GM23338 (cell line): ENCODE data around the gene MYBL2. TPM values are rescaled to one million over a fixed set of nuclear protein-coding genes. Genes with fewer than 3 reads are reported as not detected.

ENCODE experiments used
- ATAC-seq: fragments of 200-7000 bp; cut with Tn5 transposase; 3 replicates; pipeline ENCODE4 v1.9.1; 2020
- DNase-seq: peaks from one replicate; pipeline ENCODE4 v3.0.0-alpha.2; 2015; ENCODE audit warnings: low spot score
- H2AFZ ChIP-seq: fragments of 200-600 bp; sonication (generic); 2 replicates; pipeline ENCODE4 v1.8.0; 2016; ENCODE audit warnings: antibody characterized with exemption, mild to moderate bottlenecking, moderate library complexity
- H3F3A ChIP-seq: fragments of 200-600 bp; sonication (generic); replicated peaks from 2 replicates; pipeline ENCODE4 v1.8.0; 2017; ENCODE audit warnings: antibody characterized with exemption, mixed run types, low read depth
- H3K27ac ChIP-seq: fragments of 200-600 bp; sonication (generic); 2 replicates; pipeline ENCODE4 v1.6.1; 2016; ENCODE audit warnings: low read depth
- H3K27me3 ChIP-seq: fragments of 200-600 bp; sonication (generic); 2 replicates; pipeline ENCODE4 v1.8.0; 2016; ENCODE audit warnings: mild to moderate bottlenecking, mixed run types, moderate library complexity; ENCODE audit not compliant: insufficient read depth
- H3K36me3 ChIP-seq: fragments of 200-600 bp; sonication (generic); 2 replicates; pipeline ENCODE4 v1.8.0; 2016; ENCODE audit warnings: mild to moderate bottlenecking; ENCODE audit not compliant: insufficient read depth
- H3K4me1 ChIP-seq: fragments of 200-600 bp; sonication (generic); 2 replicates; pipeline ENCODE4 v1.8.0; 2016; ENCODE audit warnings: mild to moderate bottlenecking, moderate library complexity; ENCODE audit not compliant: insufficient read depth
- H3K4me2 ChIP-seq: fragments of 200-600 bp; sonication (generic); 2 replicates; pipeline ENCODE4 v1.7.1; 2017; ENCODE audit warnings: mixed run types
- H3K4me3 ChIP-seq: fragments of 200-600 bp; sonication (generic); 2 replicates; pipeline ENCODE4 v1.6.1; 2016; ENCODE audit warnings: mixed run types
- H3K79me2 ChIP-seq: fragments of 200-600 bp; sonication (generic); replicated peaks from 2 replicates; pipeline ENCODE4 v1.8.0; 2017; ENCODE audit warnings: mild to moderate bottlenecking; ENCODE audit not compliant: insufficient read depth
- H3K9me2 ChIP-seq: fragments of 200-600 bp; sonication (generic); 2 replicates; pipeline ENCODE4 v1.8.0; 2017; ENCODE audit not compliant: insufficient read depth
- H4K20me1 ChIP-seq: fragments of 200-600 bp; sonication (generic); replicated peaks from 2 replicates; pipeline ENCODE4 v1.8.0; 2017; ENCODE audit warnings: mild to moderate bottlenecking; ENCODE audit not compliant: insufficient read depth
- H3K27ac Mint-ChIP-seq: 2 replicates; pipeline ENCODE4 v1.8.0; 2020; ENCODE audit warnings: inconsistent platforms, mild to moderate bottlenecking, moderate library complexity, mixed read lengths
- H3K27me3 Mint-ChIP-seq: 3 replicates; pipeline ENCODE4 v1.8.0; 2022; ENCODE audit warnings: low read depth, mild to moderate bottlenecking, moderate library complexity, mixed read lengths, inconsistent platforms; ENCODE audit not compliant: insufficient read depth, poor library complexity
- H3K36me3 Mint-ChIP-seq: 3 replicates; pipeline ENCODE4 v1.8.0; 2021; ENCODE audit warnings: low read depth, mild to moderate bottlenecking, inconsistent platforms, moderate library complexity, mixed read lengths
- H3K4me1 Mint-ChIP-seq: 3 replicates; pipeline ENCODE4 v1.8.0; 2020; ENCODE audit warnings: mild to moderate bottlenecking, inconsistent platforms, mixed read lengths
- H3K4me3 Mint-ChIP-seq: 3 replicates; pipeline ENCODE4 v1.8.0; 2021; ENCODE audit warnings: moderate library complexity, mild to moderate bottlenecking, inconsistent platforms, mixed read lengths
- H3K9me3 Mint-ChIP-seq: 3 replicates; pipeline ENCODE4 v1.8.0; 2020; ENCODE audit warnings: moderate library complexity, mild to moderate bottlenecking, inconsistent platforms, mixed read lengths
- CREB1 ChIP-seq: fragments of 250-450 bp; sonication (Bioruptor Pico); IDR thresholded peaks from 2 replicates; pipeline ENCODE4 v1.5.0; 2020; ENCODE audit warnings: low read depth, mild to moderate bottlenecking, moderate library complexity
- EZH2 ChIP-seq: fragments of 200-600 bp; sonication (generic); IDR thresholded peaks from one replicate; pipeline ENCODE4 v1.8.0; 2017; ENCODE audit warnings: antibody characterized with exemption, mild to moderate bottlenecking, low read depth; ENCODE audit not compliant: unreplicated experiment
- EZH2phosphoT487 ChIP-seq: fragments of 200-600 bp; sonication (generic); IDR thresholded peaks from one replicate; pipeline ENCODE4 v1.8.1; 2018; ENCODE audit warnings: antibody characterized with exemption; ENCODE audit not compliant: unreplicated experiment
- JUNB ChIP-seq: IDR thresholded peaks from one replicate; pipeline ENCODE4 v1.6.1; 2016; ENCODE audit warnings: antibody characterized with exemption; ENCODE audit not compliant: unreplicated experiment
- NANOG ChIP-seq: IDR thresholded peaks from 2 replicates; pipeline ENCODE4 v1.6.1; 2016; ENCODE audit warnings: antibody characterized with exemption, borderline replicate concordance
- POLR2AphosphoS5 ChIP-seq: IDR thresholded peaks from 2 replicates; pipeline ENCODE4 v1.6.1; 2016; ENCODE audit warnings: antibody characterized with exemption, low read depth
- STAT1 ChIP-seq: IDR thresholded peaks from one replicate; pipeline ENCODE4 v1.6.1; 2016; ENCODE audit warnings: antibody characterized with exemption; ENCODE audit not compliant: unreplicated experiment
- ZNF114 ChIP-seq: fragments of 250-450 bp; sonication (Bioruptor Pico); IDR thresholded peaks from 2 replicates; pipeline ENCODE4 v1.5.0; 2020; ENCODE audit warnings: mild to moderate bottlenecking, moderate library complexity
- ZNF331 ChIP-seq: fragments of 250-450 bp; sonication (Bioruptor Pico); IDR thresholded peaks from 2 replicates; pipeline ENCODE4 v1.5.0; 2020; ENCODE audit warnings: low read depth, mild to moderate bottlenecking, moderate library complexity
- polyA plus RNA-seq: library from polyadenylated mRNA; unstranded; fragments of >200 nt; fragmentation: Nextera tagmentation; extraction: Ambion mirVana; gene quantifications from 2 replicates; pipeline ENCODE4 v1.2.1, GENCODE V29; 2016
- total RNA-seq: library from RNA; depleted of rRNA; stranded (reverse); fragments of >200 nt; shearing (Covaris generic); gene quantifications from 2 replicates; pipeline ENCODE4 v1.2.3, GENCODE V29; 2014
- TF ChIP-seq, protein P1 (sequence below), 2 experiments: fragments of 200-600 bp in 1 of 2; sonication (generic) in 1 of 2; conservative IDR thresholded peaks; 2 replicates each; pipeline versions ENCODE4 v1.5.1 to v1.6.1; 2016 to 2017; ENCODE audit warnings: antibody characterized with exemption in 2 of 2, low read depth in 2 of 2, mild to moderate bottlenecking in 2 of 2, moderate library complexity in 1 of 2
- TF ChIP-seq, protein P2 (sequence below): IDR thresholded peaks from 2 replicates; pipeline ENCODE4 v1.6.1; 2016; ENCODE audit warnings: antibody characterized with exemption
- TF ChIP-seq, protein P3 (sequence below): IDR thresholded peaks from one replicate; pipeline ENCODE4 v1.6.1; 2018; ENCODE audit warnings: antibody characterized with exemption; ENCODE audit not compliant: unreplicated experiment

MYBL2 gene
- total and polyA plus RNA-seq, 2 experiments from 2014 or later: 72.3 to 131 TPM

DNA sequence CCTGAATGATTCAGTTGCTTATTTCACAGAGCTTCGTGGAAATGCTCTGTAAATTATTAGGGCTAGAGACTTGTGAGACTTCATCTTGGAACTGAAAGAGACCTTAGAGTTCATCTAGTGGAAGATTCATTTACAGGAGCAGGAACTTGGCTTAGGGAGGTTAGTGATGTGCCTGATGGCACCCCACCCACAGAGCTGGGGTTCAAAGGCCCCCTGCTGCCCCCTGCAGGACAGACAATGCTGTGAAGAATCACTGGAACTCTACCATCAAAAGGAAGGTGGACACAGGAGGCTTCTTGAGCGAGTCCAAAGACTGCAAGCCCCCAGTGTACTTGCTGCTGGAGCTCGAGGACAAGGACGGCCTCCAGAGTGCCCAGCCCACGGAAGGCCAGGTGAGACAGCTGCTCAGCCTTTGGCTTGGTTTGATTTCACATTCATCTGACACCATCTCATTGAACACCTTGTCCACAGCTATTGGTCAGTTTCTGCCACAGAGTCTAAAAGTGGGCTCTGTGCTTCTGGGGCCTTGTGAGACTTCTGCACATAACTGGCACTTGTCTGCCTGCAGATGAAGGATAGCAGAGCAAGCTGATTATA lies 25.1 kb downstream of the MYBL2 start:
- Histone ChIP-seq H3K36me3 (peaks cover 31% of the 10 kb centered on the region), H3F3A (no peaks in the 10 kb centered on the region), H3K79me2 (no peaks in the 10 kb centered on the region), H2AFZ (no peak overlapping the region), H3K27ac (no peak overlapping the region), H3K4me3 (no peak overlapping the region), H3K9me2 (no peaks in the 10 kb centered on the region), H3K27me3 (no peaks in the 10 kb centered on the region), H3K4me1 (no peaks in the 10 kb centered on the region), H4K20me1 (peaks cover 20% of the 10 kb centered on the region), H3K4me2 (no peak overlapping the region)
- Mint-ChIP-seq H3K27me3 (no peaks in the 10 kb centered on the region), H3K4me1 (no peaks in the 10 kb centered on the region), H3K27ac (no peak overlapping the region; the same call in 1 of the 2 replicates), H3K36me3 (peaks cover 59% of the 10 kb centered on the region), H3K9me3 (no peaks in the 10 kb centered on the region), H3K4me3 (no peak overlapping the region)
- peak; percentile 74 for DNase-seq
- peak; percentile 84 for ATAC-seq
- no peak for TF ChIP-seq ZNF331 (CRISPR knock-in tag)
- TF ChIP-seq, protein P1, sequence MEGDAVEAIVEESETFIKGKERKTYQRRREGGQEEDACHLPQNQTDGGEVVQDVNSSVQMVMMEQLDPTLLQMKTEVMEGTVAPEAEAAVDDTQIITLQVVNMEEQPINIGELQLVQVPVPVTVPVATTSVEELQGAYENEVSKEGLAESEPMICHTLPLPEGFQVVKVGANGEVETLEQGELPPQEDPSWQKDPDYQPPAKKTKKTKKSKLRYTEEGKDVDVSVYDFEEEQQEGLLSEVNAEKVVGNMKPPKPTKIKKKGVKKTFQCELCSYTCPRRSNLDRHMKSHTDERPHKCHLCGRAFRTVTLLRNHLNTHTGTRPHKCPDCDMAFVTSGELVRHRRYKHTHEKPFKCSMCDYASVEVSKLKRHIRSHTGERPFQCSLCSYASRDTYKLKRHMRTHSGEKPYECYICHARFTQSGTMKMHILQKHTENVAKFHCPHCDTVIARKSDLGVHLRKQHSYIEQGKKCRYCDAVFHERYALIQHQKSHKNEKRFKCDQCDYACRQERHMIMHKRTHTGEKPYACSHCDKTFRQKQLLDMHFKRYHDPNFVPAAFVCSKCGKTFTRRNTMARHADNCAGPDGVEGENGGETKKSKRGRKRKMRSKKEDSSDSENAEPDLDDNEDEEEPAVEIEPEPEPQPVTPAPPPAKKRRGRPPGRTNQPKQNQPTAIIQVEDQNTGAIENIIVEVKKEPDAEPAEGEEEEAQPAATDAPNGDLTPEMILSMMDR (conservative IDR thresholded peaks at IDR 0.05; ENCODE audit: low read depth in 2 of 2): peak; percentile 67

DNA sequence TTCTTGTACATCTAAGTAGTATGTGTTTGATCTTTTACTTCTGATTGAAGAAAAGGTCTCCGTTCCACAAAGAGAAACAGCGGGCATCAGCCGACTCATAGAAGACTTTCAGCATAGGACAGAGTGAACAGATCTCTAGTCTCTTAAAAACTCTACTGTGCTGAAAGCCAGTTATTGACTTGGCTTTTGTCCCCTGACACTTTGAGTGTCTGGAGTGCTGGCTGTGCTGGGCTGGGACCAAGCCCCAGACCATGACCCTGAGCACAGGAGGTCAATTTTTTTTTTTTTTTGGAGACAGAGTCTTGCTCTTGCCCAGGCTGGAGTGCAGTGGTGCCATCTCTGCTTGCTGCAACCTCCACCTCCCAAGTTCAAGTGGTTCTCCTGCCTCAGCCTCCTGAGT lies 27.8 kb downstream of the MYBL2 start:
- Histone ChIP-seq H3K79me2 (no peaks in the 10 kb centered on the region), H3K4me3 (no peak overlapping the region), H4K20me1 (peaks cover 17% of the 10 kb centered on the region), H3K27ac (no peak overlapping the region), H2AFZ (no peak overlapping the region), H3K9me2 (no peaks in the 10 kb centered on the region), H3F3A (no peaks in the 10 kb centered on the region), H3K4me1 (no peaks in the 10 kb centered on the region), H3K27me3 (no peaks in the 10 kb centered on the region), H3K4me2 (no peak overlapping the region), H3K36me3 (peaks cover 35% of the 10 kb centered on the region)
- DNase-seq (no peak), ATAC-seq (no peak)
- Mint-ChIP-seq H3K4me1 (no peaks in the 10 kb centered on the region), H3K4me3 (no peak overlapping the region), H3K27me3 (no peaks in the 10 kb centered on the region), H3K27ac (no peak overlapping the region), H3K36me3 (peaks cover 58% of the 10 kb centered on the region), H3K9me3 (no peaks in the 10 kb centered on the region)
- no peak for TF ChIP-seq EZH2phosphoT487
- TF ChIP-seq, protein P2, sequence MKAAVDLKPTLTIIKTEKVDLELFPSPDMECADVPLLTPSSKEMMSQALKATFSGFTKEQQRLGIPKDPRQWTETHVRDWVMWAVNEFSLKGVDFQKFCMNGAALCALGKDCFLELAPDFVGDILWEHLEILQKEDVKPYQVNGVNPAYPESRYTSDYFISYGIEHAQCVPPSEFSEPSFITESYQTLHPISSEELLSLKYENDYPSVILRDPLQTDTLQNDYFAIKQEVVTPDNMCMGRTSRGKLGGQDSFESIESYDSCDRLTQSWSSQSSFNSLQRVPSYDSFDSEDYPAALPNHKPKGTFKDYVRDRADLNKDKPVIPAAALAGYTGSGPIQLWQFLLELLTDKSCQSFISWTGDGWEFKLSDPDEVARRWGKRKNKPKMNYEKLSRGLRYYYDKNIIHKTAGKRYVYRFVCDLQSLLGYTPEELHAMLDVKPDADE: no peak
- no peak for TF ChIP-seq ZNF331 (CRISPR knock-in tag)
- TF ChIP-seq, protein P1 (conservative IDR thresholded peaks at IDR 0.05; ENCODE audit: low read depth in 2 of 2): no peak
- no peak for TF ChIP-seq POLR2AphosphoS5
- TF ChIP-seq JUNB: no peak
- TF ChIP-seq STAT1: no peak
- TF ChIP-seq CREB1 (CRISPR knock-in tag): no peak
- TF ChIP-seq, protein P3, sequence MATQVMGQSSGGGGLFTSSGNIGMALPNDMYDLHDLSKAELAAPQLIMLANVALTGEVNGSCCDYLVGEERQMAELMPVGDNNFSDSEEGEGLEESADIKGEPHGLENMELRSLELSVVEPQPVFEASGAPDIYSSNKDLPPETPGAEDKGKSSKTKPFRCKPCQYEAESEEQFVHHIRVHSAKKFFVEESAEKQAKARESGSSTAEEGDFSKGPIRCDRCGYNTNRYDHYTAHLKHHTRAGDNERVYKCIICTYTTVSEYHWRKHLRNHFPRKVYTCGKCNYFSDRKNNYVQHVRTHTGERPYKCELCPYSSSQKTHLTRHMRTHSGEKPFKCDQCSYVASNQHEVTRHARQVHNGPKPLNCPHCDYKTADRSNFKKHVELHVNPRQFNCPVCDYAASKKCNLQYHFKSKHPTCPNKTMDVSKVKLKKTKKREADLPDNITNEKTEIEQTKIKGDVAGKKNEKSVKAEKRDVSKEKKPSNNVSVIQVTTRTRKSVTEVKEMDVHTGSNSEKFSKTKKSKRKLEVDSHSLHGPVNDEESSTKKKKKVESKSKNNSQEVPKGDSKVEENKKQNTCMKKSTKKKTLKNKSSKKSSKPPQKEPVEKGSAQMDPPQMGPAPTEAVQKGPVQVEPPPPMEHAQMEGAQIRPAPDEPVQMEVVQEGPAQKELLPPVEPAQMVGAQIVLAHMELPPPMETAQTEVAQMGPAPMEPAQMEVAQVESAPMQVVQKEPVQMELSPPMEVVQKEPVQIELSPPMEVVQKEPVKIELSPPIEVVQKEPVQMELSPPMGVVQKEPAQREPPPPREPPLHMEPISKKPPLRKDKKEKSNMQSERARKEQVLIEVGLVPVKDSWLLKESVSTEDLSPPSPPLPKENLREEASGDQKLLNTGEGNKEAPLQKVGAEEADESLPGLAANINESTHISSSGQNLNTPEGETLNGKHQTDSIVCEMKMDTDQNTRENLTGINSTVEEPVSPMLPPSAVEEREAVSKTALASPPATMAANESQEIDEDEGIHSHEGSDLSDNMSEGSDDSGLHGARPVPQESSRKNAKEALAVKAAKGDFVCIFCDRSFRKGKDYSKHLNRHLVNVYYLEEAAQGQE: no peak
- TF ChIP-seq ZNF114 (CRISPR knock-in tag): no peak
- no peak for TF ChIP-seq NANOG
- TF ChIP-seq EZH2: no peak
